NCI-H1092 treated with DMSO at 0.1 percent for 48 hours (cell line): ENCODE data around the gene TWSG1.
"Not testable (repeated sequence)": the region's sequence is repeated elsewhere in the genome, so short reads cannot be mapped to it uniquely, and the experiment has no call there.

ENCODE experiments used
- DNase-seq: peaks from one replicate; lab custom pipeline; 2025; lab: John Stamatoyannopoulos, UW

The TWSG1 gene

DNA sequence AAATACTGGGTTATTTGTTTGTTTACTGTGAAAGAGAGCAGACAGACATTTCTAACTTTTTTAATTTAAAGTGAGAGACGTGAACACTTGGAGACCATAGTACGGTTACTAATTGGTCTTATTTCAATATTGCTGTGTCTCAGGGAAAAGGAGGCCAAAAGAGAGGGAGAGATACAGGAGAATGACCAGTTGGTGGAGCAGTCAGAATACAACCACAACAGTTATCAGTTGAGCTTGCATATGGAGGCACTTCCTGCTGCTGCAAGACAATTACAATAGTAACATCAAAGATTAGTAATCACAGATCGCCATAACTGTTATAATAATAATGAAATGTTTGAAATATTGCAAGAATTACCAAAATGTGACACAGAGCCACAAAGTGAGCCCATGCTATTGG, 58.2 kb downstream of the TWSG1 start:
- no peak for DNase-seq

DNA sequence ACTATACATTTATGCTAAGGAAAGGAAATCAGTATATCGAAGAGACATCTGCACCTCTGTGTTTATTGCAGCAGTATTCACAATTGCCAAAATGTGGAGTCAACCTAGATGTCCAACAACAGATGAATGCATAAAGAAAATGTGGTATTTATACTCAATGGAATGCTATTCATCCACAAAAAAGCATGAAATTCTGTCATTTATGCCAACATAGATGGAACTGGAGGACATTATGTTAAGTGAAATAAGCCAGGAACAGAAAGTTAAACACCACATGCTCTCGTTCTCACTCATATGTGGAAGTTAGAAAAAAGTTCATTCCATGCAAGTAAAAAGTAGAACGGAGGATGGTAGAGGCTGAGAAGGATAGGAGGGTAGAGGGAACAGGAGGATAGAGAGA, 59.5 kb downstream of the TWSG1 start:
- DNase-seq: no peak

DNA sequence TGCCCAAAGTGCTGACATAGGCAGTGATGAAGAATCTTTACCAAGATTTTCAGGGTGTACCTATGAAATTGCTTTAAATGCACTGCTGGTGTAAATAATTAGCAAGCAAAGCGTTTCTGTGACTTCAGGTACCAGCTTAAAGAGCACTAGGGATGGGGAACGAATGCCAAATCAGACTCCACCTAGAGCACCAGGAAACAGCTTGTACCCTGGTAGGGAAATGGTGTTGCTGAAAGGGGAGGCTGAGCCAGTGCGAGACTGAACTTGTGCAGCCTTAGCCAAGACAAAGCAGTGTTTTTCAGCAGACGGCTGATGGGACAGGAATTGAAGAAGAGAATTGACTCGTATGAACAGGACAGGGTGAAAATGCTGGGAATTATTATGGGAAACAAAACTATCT, 65.6 kb downstream of the TWSG1 start:
- no peak for DNase-seq

DNA sequence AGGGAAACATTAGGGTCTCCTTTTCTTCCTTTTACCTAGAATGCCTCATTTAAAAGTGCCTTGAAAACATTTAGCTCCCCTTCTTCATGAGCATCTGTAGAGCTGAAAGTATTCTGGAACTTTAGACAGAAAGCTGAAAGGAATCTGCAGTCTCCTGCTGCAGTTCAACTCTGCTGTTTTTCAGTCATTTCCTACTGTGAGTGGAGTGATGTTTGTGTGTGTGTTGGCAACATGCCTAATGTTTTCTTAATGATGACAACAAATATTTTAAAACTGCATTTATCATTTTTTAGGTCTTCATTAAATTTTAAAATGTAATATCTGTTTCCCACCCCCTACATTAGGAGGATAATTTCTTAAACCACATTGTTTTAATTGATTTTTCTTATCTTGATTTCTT, 66.6 kb downstream of the TWSG1 start:
- no peak for DNase-seq

DNA sequence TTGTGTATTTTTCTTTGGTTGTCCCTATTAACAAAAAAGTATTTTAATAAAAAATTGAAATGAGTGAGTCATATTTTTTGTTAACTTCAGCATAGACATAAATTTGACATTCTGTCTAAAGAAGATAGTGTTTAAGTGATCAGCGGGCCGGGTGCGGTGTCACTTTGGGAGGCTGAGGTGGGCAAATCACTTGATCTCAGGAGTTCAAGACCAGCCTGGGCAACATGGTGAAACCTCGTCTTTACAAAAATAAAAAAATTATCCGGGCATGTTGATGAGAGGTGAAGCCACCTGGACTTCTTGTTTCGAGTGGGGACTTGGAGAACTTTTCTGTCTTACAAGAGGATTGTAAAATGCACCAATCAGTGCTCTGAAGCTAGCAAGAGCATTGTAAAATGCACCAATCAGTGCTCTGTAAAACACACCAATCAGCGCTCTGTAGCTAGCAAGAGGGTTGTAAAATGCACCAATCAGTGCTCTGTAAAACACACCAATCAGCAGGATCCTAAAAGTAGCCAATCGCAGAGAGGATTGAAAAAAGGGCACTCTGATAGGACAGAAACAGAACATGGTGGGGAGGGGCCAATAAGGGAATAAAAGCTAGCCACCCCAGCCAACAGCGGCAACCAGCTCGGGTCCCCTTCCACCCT, 67.9 kb downstream of the TWSG1 start:
- DNase-seq: not testable (repeated sequence)

DNA sequence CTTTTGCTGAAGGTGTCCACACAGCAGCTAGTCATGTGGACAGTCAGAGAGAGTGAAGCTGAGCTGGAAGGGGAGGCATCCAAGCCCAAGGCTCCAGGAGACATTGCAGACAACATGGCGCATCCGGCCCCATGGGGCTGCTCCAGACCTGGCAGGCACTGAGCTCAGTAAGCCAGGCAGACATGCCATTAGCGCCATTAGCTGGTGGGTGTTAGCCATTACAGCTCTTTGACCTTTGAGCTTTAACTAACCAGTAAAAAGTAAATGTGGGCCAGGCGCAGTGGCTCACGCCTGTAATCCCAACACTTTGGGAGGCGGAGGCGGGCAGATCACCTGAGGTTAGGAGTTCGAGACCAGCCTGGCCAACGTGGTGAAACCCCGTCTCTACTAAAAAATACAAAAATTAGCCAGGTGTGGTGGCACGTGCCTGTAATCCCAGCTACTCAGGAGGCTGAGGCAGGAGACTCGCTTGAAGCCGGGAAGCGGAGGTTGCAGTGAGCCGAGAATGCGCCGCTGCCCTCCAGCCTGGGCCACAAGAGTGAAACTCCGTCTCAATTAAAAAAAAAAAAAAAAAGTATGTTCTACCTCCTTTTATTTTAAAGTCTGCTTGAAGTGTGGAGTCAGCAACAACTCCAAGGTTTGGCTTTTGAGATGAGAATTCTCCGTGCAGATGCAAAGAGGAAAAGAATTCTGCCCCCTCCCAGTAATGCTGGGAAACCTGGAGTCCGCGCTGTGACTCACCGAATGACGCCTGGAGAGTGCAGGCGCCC, 69.4 kb downstream of the TWSG1 start:
- no peak for DNase-seq

DNA sequence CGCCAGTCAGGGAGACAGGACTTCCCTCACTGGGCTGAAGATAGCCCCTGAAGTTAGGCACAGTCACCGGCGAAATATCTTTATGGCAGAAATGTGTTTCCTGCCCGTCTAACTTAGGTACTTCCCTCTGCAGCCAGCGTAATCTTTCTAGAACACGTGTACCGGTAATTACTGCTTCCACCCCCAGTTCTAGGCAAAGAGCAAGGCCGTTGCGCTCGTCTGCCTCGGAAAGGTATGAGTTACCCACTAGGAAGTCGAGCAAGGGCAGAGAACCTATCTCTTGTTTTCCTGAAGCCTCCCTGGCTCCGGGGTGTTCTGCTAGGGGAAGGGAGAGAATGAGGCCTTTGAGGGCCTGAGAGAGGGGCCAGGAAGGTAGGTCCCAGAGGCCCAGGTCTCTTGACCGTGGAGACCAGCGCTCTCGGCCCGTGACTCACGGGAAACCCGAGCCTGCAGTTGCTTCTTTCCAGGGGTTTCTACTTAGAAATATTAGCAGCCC, 70.0 kb downstream of the TWSG1 start:
- no peak for DNase-seq

DNA sequence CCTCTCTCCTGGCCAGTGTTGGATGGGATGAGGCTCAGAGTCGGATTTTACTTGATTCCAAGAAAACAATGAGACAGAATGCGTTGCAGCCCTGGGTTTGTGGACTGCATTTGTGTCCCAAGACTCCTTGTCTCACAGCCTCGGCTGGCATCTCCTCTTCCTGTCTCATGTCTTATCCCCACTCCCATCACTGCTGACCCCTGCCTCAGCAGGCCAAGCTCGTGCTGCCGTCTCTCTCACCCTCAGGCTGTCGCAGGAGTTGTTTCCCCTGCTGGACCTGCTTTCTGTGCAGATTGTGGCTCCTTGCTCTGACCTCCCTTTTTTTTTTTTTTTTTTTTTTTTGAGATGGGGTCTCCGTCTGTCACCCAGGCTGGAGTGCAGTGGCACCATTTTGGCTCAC, 70.6 kb downstream of the TWSG1 start:
- DNase-seq: no peak

DNA sequence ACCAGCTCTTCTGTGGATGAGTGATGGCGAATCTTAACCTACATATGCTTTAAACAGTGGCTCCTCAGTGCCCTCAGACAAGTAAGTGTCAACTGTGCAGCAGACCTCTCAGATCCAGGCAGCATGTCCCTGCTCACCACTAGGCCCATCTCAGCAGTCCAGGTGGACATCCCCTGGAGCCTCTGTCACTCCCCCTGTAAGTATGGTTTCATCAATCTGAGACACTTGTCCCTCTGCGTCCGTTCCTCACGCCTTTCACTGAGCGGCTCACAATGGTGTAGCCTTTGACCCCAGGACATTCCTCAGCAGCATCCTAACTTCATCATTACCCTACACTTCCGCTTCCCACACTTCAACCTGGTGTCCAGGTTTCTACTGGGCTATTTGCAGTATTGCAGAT, 71.4 kb downstream of the TWSG1 start:
- no peak for DNase-seq

DNA sequence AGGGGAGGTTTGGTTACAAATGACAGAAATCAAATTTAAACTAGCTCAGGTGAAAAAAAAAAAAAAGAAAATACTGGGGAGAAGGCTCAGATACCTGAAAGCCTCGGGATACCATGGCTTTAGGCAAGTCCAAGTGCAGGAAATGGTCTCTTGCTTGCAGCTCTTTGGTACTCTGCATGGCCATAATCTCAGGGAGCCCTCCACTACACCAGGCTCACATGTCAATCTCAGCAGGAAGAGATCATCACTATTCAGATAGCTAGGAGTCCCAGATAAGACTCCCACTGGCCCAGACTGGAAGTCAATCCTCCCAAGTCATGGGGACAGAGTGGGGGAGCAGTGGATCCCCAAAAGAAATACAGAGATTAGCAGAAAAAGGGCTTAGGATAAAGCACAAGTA, 75.9 kb downstream of the TWSG1 start:
- DNase-seq: no peak

DNA sequence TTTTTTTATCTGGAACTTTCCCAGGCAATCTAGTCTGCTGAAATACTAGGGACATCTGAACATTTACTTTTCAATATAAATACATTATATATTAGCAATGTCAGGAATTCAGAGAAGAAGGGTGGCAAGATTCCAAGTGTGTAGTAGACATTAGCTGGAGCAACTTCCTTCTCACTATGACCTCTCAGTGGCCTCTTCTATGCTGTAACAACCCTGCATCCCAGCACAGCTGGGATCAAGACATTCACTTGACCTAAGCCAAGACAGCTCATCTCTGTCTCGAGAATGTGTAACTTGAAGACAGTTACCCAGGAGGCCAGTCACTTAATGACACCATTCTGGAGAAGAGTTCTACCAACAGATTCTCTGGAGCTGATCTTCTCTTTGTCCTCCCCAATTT, 79.0 kb downstream of the TWSG1 start:
- no peak for DNase-seq

DNA sequence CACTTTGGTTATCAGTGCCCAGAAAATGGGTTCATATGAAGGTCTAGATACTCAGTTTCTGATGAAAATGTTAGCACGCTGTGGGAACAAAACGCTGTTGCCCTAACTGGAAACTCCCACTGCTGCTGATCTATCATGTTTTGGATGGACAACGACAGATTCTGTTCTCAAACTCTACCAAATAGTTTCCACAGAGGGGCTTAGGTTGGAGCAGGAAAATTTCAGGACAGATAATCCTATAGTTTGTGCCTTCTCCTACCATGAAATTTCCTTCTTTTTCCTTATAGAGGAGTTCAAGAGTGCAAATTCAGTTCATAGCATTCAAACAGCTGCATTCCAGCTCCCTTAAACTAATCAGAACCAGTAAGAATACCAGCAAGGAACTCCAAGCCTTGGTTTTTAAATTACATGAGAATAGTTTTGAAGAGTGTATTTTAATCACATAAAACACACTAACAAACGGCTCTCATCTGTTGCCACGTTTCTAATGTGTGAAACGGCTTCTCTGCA, 82.0 kb downstream of the TWSG1 start:
- no peak for DNase-seq

DNA sequence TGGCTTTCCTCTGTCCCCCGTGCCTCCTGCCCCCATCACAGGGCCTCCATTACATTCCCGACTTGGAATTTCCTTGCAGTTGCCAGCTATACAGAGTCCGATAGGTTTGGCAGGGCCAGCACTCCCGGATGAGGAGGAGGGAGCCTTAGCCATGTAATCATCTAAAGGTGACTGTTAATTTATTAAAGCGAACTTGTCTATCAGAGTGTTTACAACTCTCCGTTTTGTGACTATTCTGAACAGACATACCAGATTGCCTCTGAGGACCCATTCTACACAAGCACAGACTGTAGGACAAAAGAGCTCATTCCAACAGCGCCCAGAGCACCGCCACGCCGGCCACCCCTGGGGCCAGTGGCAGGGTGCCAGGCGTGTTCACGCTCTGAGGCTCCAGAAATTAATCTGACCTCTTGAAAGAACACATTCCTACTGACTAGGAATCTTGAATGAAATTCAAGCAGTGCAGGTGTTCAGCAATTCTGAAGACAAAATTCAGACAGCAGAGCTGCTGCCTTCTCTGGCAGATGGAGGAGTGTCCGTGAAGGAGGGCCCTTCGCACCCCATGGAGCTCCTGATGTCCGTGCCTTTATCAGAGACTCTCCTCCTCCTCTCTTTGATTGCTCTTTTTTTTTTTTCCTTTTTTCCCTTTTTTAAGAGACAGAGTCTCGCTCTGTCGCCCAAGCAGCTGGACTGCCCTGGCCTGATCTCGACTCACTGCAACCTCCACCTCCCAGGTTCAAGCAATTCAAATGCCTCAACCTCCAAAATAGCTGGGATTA, 82.7 kb downstream of the TWSG1 start:
- peak; percentile 15 for DNase-seq

DNA sequence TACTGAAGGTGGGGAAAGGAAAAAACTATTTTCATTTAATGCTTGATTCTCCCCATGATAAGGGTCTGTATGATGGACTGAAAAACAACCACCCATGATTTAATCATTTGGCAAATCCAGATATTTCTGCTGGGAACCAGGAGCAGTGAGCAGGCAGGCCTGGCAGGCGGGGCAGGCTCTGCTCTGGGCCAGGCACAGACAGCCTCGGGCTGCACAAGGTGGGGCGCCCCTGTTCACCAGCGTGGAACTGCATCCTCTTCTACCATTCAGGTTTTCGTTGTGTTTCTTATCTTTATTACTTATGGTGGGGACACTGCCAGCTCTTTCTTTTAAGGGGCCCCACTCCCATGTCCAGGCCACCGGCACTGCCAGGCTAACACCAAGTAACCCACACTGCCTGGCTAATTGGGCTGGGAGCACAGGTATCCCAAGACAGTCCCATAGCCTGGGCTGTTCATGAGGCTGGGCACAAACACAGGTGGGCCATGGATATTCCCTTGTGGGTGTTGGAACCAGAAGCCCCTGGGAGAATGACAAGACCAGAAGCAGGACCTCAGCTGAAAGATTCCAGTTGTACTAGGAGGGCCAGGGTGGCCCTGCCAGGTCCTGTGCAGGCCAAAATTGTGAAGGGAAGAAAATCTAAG, 83.6 kb downstream of the TWSG1 start:
- no peak for DNase-seq

DNA sequence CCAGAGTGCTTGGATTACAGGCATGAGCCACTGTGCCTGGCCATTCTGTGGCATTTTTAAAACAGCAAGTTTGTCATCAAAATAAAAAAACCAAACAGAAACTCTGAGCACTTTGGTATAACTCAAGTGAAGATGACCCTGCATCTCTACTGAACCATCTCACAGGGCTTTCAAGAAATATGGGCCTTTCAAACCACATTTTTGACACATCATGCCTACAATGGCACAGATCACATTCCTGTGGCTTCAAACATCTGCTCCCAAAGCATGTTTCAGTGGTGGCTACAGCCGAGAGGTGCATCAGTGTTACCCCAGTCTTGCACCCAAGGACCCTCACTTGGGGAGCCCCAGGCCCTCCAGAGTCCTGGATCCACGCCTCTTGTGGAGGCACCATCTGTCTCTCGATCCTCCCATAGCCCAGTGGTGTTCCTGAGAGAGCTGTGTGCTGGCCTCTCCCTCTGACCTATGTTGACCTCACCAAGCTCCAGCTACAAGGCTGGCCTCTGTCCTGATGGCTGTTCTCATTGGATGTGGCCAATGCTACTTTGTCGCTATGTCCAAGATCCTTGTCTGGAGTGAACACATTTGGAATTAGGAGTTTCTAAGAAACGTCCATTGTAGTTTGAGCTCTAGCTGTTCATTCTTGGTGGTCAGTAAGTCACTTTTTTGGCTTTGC, 85.5 kb downstream of the TWSG1 start:
- DNase-seq: no peak

DNA sequence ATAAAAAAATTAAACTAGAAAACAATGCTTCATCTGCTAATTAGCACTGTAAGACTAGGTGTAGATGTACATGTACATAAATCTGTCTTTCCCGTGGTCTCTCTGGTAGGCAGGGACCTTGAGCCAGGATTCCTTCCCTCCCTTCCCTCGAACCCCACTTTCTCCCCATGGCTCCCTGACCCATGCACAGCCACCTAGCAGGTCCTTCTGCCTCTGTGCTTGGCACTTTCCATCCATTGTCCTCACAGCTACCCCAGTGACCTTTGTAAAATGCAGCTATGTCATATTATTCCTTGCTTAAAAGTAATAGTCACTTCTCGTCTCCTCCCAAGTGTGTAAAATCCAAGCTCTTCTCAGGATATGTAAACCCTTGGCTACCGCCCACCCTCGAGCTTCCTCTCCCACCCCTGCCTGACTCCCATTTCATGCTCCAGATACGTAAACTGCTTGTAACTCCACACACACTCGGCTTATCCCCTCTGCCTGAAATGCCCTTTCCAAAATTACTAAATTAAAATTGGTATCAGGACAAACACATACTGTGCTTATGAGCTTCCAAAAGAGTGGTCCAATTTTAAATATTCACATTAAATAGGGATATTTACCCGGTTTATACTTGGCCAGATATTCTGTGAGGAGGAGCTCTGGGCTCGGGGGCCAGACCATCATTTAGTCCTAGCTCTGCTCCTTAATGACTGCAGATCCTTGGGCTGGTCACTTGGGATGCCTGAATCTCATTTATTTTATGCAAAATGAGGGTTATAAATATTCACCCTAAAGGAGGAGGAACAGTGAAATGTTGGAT, 86.7 kb downstream of the TWSG1 start:
- DNase-seq: no peak

DNA sequence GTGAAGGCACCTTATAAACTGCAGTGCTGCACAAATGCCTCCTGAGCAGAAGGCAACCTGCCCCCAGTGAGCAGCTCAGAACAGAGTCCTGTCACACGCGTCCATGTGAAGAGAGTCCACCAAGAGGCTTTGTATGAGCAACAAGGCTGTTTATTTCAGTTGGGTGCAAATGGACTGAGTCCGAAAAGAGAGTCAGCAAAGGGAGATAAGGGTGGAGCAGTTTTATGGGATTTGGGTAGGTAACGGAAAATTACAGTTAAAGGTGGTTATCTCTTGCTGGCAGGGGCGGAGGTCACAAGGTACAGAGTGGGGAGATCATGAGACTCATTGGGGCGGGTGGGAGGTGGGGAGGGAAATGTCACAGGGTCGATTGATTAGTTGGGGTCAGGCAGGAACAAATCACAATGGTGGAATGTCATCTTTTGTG, 87.3 kb downstream of the TWSG1 start:
- no peak for DNase-seq

DNA sequence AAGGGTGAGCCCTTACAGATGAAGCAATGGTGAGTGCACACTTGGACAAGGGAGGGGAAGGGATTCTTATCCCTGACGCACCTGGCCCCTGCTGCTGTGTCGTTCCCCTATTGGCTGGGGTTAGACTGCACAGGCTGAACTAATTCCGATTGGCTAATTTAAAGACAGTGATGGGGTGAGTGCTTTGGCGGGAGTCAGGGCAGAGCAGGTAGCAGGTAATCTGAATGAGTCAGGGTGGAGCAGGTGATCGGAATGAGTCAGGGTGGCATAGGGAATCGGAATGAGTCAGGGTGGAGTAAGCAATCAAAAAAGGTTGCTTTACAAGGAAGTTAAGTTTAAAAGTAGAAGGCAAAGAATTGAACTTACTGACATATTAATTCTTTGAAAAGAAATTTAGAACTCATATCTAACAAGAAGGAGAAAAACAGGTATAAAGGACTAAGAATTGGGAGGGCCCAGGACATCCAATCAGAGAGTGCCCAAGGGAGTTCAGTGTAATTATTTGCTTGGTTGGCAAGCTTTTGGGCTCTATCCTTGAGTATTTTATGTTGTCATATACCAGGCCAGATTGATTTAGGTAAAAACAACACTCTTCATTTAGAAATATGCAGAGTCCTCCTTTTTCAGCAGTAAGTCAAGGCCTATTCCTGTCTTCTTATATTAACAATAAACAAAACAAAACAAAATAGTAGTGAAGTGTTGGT, 88.4 kb downstream of the TWSG1 start:
- no peak for DNase-seq

DNA sequence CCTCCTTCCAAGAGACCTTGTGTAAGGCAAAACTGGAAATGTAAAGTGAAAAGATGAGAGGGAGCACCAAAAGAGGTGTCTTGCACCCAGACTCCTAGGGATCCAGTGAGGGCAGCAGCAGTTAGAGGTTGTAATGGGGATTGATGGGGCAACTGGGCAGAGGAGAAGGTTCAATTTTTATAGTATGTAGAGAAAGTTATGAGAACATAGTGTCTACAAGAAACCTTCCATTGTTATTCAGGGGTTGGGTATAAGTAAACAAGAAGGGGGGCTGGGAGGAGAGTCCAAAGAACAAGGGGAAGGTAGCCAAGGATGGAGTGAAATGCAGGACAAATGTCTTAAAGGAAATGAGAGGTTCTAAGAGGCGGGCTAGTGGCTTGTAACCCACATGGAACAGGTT, 89.1 kb downstream of the TWSG1 start:
- not testable (repeated sequence) for DNase-seq

DNA sequence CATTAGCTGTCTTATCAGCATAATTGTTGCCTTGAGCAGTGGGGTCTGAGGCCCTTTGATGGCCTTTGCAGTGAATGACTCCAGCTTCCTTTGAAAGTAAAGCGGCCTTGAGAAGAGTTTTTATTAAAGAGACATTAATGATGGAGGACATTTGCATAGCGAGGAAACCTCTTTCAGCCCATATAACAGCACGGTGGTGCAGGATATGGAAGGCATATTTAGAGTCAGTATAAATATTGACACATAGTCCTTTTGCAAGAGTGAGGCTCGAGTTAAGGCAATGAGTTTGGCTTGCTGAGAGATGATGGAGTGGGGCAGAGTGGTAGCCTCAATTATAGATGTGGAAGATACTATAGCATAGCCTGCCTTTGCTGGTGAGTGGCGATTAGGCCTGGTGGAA, 89.7 kb downstream of the TWSG1 start:
- DNase-seq: not testable (repeated sequence)
